GM19043 (cell line): ENCODE measurements around the gene TBC1D4.

Experiments
- ATAC-seq: cut with Tn5 transposase; IDR thresholded peaks from one replicate; pipeline ENCODE4 v1.9.1; 2021; ENCODE audit warnings: low read depth; ENCODE audit not compliant: unreplicated experiment

Gene TBC1D4

GRCh38 chr13:75399168-75399878 is 82.6 kb downstream of the TBC1D4 start:
- no peak for ATAC-seq

DNA sequence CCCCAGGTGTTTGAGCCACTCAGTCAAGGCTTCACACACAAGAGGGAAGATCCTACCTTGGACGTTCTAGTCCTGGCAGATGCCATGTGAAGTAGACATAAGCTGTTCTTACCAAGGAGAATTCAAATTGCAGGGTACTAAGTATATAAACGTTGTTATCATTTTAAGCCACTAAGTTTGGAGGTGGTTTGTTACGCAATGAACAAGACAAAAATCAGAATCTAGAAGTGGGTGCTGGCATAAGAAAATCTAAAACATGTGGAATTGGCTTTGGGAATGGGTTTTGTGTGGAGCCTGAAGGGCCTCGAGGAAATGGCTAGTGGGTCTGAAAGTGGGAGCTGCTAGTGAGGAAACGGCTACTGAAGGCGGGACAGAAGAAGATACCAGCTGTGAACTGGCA is 83.9 kb downstream of the TBC1D4 start:
- ATAC-seq, result no peak

- ATAC-seq, result no peak
These were observed 86.1 kb downstream of the TBC1D4 start for GRCh38 chr13:75395901-75396300.

DNA sequence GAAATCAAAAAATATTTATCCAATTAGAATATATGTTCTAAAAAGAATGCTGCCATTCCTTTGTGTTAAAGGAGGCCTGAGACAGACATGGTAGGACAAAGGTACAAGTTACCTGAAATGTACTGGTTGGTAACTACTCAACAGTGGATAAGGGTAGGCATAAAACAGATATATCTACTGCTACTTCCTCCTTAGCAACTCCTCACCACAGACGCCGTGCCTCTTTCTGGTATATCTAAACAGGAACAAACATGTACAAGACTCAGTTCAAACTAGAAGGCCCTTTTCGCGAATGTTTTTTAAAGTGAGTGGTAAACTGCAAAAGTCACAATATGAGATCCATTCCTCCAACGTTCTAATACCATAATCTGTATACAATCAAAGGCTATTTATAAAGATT is 86.9 kb downstream of the TBC1D4 start:
- no peak for ATAC-seq

DNA sequence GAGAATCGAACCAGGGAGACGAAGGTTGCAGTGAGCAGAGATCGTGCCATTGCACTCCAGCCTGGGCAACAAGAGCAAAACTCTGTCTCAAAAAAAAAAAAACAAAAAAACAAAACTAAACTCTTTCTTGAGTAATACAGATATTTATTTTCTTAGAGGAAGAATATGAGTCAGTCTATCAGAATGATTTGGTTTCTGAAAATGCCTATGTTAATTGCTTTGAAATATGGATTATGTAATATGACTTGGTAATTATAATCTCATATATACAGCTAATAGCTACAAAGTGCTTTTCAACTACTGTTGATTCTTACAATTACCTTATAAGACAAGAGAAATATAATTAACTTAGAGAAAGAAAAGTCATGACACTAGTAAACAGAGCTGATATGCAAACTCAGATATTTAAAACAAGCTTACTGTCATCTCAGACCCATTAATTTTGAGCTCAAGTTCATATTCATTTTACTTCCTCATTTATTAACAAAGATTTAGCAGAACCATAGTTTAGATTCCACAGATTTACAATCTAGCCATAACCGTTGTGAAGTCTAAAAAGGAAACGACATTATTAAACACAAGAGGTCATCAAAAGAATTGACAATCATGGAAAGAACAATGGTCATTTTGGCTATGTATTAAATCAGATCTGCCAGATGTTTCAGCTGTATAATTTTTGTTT is 88.0 kb downstream of the TBC1D4 start:
- ATAC-seq, result no peak

GRCh38 chr13:75391432-75392100 is 90.4 kb downstream of the TBC1D4 start:
- peak; percentile 48 for ATAC-seq

- ATAC-seq, result no peak
These were observed 91.7 kb downstream of the TBC1D4 start for GRCh38 chr13:75390229-75390628.

- no peak for ATAC-seq
These were observed 96.3 kb downstream of the TBC1D4 start for GRCh38 chr13:75385708-75386083.

GRCh38 chr13:75384879-75385707 is 96.9 kb downstream of the TBC1D4 start:
- no peak for ATAC-seq

DNA sequence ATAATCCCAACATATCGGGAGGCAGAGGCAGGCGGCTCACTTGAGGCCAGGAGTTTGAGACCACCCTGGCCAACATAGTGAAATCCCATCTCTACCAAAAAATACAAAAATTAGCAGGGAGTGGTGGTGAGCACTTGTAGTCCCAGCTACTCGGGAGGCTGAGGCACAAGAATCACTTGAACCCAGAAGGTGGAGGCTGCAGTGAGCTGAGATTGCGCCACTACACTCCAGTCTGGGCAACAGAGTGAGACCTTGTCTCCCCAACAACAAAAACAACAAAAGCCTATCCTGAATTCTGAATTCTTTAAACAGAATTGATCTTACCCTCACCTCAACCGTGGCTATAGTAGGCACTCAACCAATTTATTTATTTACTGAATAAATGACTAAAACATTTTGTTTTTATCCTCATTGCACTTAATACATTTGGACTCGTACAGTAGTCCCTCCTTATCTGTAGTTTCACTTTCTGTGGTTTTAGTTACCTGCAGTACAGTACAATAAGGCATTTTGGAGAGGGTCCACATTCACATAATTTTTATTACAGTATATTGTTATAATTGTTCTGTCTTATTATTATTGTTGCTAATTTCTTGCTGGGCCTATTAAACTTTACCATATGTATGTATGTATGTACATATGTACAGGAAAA is 98.8 kb downstream of the TBC1D4 start:
- no peak for ATAC-seq

GRCh38 chr13:75378301-75378700 is 103.7 kb downstream of the TBC1D4 start:
- ATAC-seq, result no peak

GRCh38 chr13:75376792-75377402 is 105.1 kb downstream of the TBC1D4 start:
- no peak for ATAC-seq

DNA sequence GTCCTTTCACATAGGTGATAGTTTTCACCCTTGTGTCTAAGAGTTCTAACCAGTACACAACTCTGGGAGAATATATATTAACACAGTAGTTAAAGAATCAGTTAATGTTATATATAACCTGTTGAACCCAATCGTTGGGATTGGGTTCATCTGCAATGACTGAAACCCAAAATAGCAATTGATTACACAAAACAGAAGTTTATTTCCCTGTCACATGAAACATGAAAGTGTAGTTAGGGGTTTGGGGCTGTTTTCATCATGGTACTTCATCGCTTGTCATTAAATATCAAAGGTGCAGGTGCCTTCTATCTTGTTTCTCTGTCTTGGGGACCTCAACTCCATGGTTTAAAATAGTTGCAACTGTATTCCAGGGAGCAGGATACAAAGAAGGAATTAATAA is 106.6 kb downstream of the TBC1D4 start:
- no peak for ATAC-seq

DNA sequence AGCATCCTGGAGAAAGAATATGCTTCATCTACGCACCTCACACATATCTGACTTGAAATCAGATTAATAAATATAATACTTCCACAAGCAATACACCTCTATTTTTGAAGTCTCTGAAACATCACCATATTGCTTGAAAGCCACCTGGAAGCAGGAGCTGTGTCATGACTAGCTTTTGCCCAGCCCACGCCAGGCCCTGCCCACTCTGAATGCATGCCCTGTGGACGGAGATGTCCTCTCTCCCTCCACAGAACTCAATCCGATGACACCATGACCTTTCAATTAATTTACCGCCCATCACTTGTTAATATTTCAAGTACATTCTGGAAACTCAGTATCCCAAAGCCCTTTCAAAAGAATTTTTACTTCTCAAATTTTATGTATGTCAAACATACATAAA is 108.0 kb downstream of the TBC1D4 start:
- ATAC-seq, result no peak

DNA sequence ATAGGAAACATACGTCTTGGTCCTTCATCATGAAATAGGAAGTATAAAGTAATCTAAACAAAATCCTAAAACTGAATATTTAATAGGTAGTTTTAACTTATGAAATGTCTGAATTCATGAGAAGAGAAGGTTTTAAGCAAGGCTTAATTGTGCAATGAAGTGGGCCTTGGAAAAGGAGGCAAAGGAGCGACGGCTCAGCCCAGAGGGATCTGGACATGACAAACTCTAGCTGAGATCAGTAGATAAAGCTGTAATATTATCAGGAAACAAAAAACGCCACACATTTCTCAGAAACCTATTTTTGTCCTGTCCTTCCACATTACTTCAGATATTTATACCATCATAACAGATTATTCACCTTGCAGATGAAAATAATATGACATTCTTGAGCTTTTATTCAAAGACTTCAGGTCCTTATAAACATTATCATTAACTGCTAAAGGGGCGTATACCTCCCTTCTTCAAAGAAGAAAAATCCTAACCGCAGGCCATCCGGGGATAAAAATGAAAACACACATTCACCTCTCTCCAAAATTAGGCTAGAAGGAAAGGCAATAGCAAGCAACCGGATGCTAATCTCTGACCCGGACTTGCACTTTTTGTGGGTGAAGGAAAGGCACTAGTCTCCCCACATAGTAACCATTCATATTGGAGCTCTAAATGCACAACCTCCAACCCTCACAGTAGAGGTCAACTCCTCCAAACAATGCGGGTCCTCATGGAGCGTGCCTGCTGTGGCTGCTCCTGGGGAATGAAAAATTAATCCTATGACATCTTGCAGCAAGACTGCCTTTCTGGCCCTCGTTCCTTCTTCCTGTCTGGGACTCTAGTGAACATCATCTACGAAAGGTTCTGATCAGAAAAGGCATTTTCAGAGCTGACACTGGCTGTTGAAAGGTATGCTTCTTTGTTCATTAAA is 108.8 kb downstream of the TBC1D4 start:
- ATAC-seq, result no peak

DNA sequence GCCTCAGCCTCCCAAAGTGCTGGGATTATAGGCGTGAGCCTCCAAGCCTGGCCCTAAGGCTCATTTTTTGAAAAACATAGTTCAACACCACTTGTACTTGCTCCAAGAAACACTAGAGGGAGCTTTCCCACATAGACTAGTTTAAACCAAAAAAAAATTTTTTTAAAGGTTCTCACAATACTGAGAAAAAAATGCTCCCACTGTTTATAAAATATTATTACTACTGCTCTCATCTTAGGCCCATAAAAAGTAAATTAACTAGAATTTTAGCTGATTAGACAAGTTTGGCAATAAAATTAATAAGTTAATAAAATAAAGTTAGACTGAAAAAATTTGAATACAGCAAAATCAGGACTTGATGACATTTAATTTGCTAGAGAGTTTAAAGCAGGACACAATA is 109.5 kb downstream of the TBC1D4 start:
- peak; percentile 67 for ATAC-seq

GRCh38 chr13:75371203-75371602 is 110.8 kb downstream of the TBC1D4 start:
- ATAC-seq, result no peak

DNA sequence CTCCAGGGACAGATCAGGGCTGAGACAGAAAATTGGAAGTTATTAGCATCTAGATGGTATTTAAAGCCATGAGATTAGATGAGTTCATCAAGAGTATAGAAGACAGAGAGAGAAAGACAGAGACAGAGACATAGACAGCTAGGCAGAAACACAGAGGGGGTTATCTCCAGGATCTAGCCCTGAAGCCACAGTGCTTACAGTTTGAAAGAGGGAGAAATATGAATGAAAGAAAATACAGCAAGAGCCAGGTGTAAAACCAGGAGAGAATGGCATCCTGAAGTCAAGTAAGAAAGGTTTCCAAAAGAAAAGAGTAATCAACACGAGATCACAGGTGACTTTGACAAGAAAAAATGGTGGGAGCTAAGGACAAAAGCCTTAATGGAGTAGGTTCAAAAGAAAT is 111.2 kb downstream of the TBC1D4 start:
- no peak for ATAC-seq

DNA sequence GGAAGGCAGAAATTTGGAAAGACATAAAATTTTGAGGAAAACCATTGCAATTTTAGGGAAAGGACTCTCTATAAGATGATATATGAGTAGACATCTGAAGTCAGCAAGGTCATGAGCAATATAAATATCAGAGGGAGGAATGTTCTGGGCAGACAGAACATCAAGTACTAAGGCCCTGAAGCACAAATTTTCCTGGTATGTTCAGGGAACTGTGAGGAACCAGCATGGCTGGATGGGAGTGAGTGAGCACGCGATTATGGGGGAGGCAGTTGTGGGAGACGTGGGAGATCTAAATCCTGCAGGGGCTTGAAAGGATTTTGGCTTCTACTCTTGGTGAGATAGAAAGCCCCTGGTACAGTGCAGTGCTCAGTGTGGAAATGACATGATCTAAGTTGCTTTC is 112.0 kb downstream of the TBC1D4 start:
- no peak for ATAC-seq
